GM19438 (cell line): ENCODE results near the gene SLC25A47.

ENCODE experiments used
- ATAC-seq: cut with Tn5 transposase; IDR thresholded peaks from one replicate; pipeline ENCODE4 v1.9.1; 2021; ENCODE audit warnings: low read depth; ENCODE audit not compliant: unreplicated experiment

SLC25A47 gene

GRCh38 chr14:100322138-100322957, 791 bp upstream of the SLC25A47 start:
- ATAC-seq: no peak

GRCh38 chr14:100323942-100324307, 786 bp downstream of the SLC25A47 start:
- ATAC-seq: no peak

- no peak for ATAC-seq
These were observed 2.1 kb downstream of the SLC25A47 start for GRCh38 chr14:100325231-100325632.

- ATAC-seq: no peak
These were observed 2.8 kb downstream of the SLC25A47 start for GRCh38 chr14:100325958-100326357.

- ATAC-seq: no peak
These were observed 4.0 kb downstream of the SLC25A47 start for GRCh38 chr14:100327128-100327527.

- no peak for ATAC-seq
These were observed 5.5 kb downstream of the SLC25A47 start for GRCh38 chr14:100328495-100329163.

GRCh38 chr14:100329233-100330006, 6.3 kb downstream of the SLC25A47 start:
- ATAC-seq: no peak

- ATAC-seq: no peak
These were observed 6.8 kb downstream of the SLC25A47 start for GRCh38 chr14:100330007-100330344.

GRCh38 chr14:100330388-100330931, 7.3 kb downstream of the SLC25A47 start:
- ATAC-seq: no peak

GRCh38 chr14:100332071-100332639, 9.0 kb downstream of the SLC25A47 start:
- no peak for ATAC-seq

- ATAC-seq: no peak
These were observed 9.7 kb downstream of the SLC25A47 start for GRCh38 chr14:100332797-100333196.

- no peak for ATAC-seq
These were observed 10.2 kb downstream of the SLC25A47 start for GRCh38 chr14:100333311-100333710.

GRCh38 chr14:100333827-100334226, 10.7 kb downstream of the SLC25A47 start:
- no peak for ATAC-seq

GRCh38 chr14:100334904-100335303, 11.8 kb downstream of the SLC25A47 start:
- no peak for ATAC-seq

- no peak for ATAC-seq
These were observed 13.7 kb downstream of the SLC25A47 start for GRCh38 chr14:100336618-100337530.

- no peak for ATAC-seq
These were observed 16.8 kb downstream of the SLC25A47 start for GRCh38 chr14:100339766-100340422.

- ATAC-seq: no peak
These were observed 17.3 kb downstream of the SLC25A47 start for GRCh38 chr14:100340423-100340813.

GRCh38 chr14:100341301-100342031, 18.3 kb downstream of the SLC25A47 start:
- ATAC-seq: no peak

GRCh38 chr14:100342195-100342594, 19.1 kb downstream of the SLC25A47 start:
- ATAC-seq: no peak
